ENCODE results near the gene CRYAB. TPM values are rescaled to one million over a fixed set of nuclear protein-coding genes. Genes with fewer than 3 reads are reported as not detected.

The CRYAB gene
- total and polyA plus RNA-seq, 7 donors: 4,737 to 12,187 (median 9,763) TPM

- no peak overlapping the region for H3K4me3 ChIP-seq
- no peak for ATAC-seq
- H3K9me3 ChIP-seq: no peaks in the 10 kb centered on the region
- TF ChIP-seq CTCF (IDR thresholded peaks at IDR 0.05): no peak
- H3K27me3 ChIP-seq (ENCODE audit: insufficient read depth in 3 of 3, low read length in 2 of 3): no peaks in the 10 kb centered on the region
- no peak for DNase-seq
- intact Hi-C loops (cut with DNase I): no loop called here
- H3K36me3 ChIP-seq (ENCODE audit: insufficient read depth in 1 of 2, low read depth in 1 of 2): no peaks in the 10 kb centered on the region
- 91 to 98% (median 96%) methylated on average over 3 of the region's 3 CpGs for WGBS, 3 donors
- no peak overlapping the region for H3K27ac ChIP-seq
- peaks cover 8% of the 10 kb centered on the region for H3K4me1 ChIP-seq
Measured at GRCh38 chr11:111951565-111951964, 40.0 kb upstream of the CRYAB start.

GRCh38 chr11:111949519-111950426 is 38.2 kb upstream of the CRYAB start:
- Histone ChIP-seq H3K4me3 (no peak overlapping the region), H3K27me3 (ENCODE audit: insufficient read depth in 3 of 3, low read length in 2 of 3) (no peaks in the 10 kb centered on the region), H3K27ac (no peak overlapping the region), H3K4me1 (peaks cover 9% of the 10 kb centered on the region), H3K36me3 (ENCODE audit: insufficient read depth in 1 of 2, low read depth in 1 of 2) (no peaks in the 10 kb centered on the region), H3K9me3 (no peaks in the 10 kb centered on the region)
- DNase-seq (no peak), ATAC-seq (no peak)
- intact Hi-C loops (cut with DNase I): no loop called here
- WGBS, 3 donors: 41 to 43% (median 43%) methylated on average over 7 of the region's 7 CpGs
- no peak for TF ChIP-seq CTCF (IDR thresholded peaks at IDR 0.05)

DNA sequence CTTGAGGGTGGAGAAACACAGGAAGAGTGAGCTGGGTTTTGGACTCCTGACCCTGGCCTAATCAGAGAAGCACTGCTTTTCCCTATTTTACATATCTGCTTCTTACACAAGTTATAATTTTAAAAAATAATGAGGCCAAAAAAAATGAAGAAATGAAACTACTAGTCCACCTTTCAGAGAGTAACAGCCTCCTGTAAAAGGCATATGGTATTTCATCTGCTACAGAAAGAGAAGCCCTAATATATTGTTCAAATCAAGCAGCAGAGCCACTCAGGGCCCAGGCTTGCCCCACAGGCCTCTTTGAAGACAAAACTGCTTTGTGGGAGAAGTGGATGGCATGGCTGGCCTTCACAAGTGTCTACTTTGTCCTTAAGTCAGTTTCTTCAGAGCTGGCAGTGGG is 35.6 kb upstream of the CRYAB start:
- peak overlapping the region; percentile 31 for H3K27ac ChIP-seq
- no peak for ATAC-seq
- intact Hi-C loops (cut with DNase I): no loop called here

DNA sequence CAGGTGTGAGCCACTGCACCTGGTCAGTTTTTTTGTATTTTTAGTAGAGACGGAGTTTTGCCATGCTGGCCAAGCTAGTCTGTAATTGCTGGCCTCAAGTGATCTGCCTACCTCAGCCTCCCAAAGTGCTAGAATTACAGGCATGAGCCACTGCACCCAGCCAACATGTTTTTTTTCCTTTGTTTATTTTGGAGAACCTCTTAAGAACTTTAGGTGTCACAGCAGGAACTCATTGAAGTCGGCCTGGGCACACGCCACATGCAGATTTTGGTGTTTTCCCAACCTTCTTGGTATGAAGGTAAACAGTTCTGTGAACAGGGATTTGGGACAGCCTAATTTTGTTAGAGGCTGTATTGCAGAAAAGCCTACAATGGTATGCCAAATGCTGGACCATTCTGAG is 34.9 kb upstream of the CRYAB start:
- no peaks in the 10 kb centered on the region for H3K27me3 ChIP-seq (ENCODE audit: insufficient read depth in 3 of 3, low read length in 2 of 3)
- no peak overlapping the region for H3K4me3 ChIP-seq
- H3K27ac ChIP-seq: peak overlapping the region; percentile 31
- DNase-seq (no peak), ATAC-seq (no peak)
- H3K36me3 ChIP-seq (ENCODE audit: insufficient read depth in 1 of 2, low read depth in 1 of 2): no peaks in the 10 kb centered on the region
- intact Hi-C loops (cut with DNase I): no loop called here
- H3K4me1 ChIP-seq: peaks cover 22% of the 10 kb centered on the region
- 44 to 59% (median 45%) methylated on average over 3 of the region's 3 CpGs for WGBS, 3 donors
- TF ChIP-seq CTCF (IDR thresholded peaks at IDR 0.05): no peak
- H3K9me3 ChIP-seq: no peaks in the 10 kb centered on the region

More for the DNA sequence above, 35.6 kb upstream of the CRYAB start:
- DNase-seq: no peak
- Histone ChIP-seq H3K27me3 (ENCODE audit: insufficient read depth in 3 of 3, low read length in 2 of 3) (no peaks in the 10 kb centered on the region), H3K9me3 (no peaks in the 10 kb centered on the region), H3K4me1 (peaks cover 22% of the 10 kb centered on the region), H3K36me3 (ENCODE audit: insufficient read depth in 1 of 2, low read depth in 1 of 2) (no peaks in the 10 kb centered on the region), H3K4me3 (no peak overlapping the region)
- no peak for TF ChIP-seq CTCF (IDR thresholded peaks at IDR 0.05)

Measured in psoas muscle (tissue), 8 donors.